Stimulated activated naive B cell treated with anti-CD40 and anti-IgM and Interleukin-4, amounts not matched to agents 10 μg/mL and 1 μg/mL and 100 μg/mL, for 72 hours (primary cell): ENCODE data around the gene SYT2.
"Not testable (repeated sequence)": the region's sequence is repeated elsewhere in the genome, so short reads cannot be mapped to it uniquely, and the experiment has no call there.

Experiments used
- ATAC-seq, 2 donors: fragments of 150-1000 bp; cut with Tn5 transposase; replicated peaks; 2 replicates each; pipeline ENCODE4 v1.10.0; 2021; ENCODE audit warnings: moderate library complexity in 1 of 2
- DNase-seq: peaks from one replicate; pipeline ENCODE4 v3.0.0; 2021
- H3K27ac Mint-ChIP-seq: one replicate; pipeline ENCODE4 v1.8.0; 2022; ENCODE audit warnings: mild to moderate bottlenecking, mixed read lengths
- H3K27me3 Mint-ChIP-seq, 2 donors: one replicate each; pipeline ENCODE4 v1.8.0; 2022; ENCODE audit warnings: mixed read lengths in 2 of 2
- H3K36me3 Mint-ChIP-seq, 2 donors: one replicate each; pipeline ENCODE4 v1.8.0; 2022; ENCODE audit warnings: mixed read lengths in 2 of 2, mild to moderate bottlenecking in 1 of 2
- H3K4me1 Mint-ChIP-seq, 2 donors: one replicate each; pipeline ENCODE4 v1.8.0; 2022; ENCODE audit warnings: mixed read lengths in 2 of 2, mild to moderate bottlenecking in 1 of 2
- H3K4me3 Mint-ChIP-seq, 2 donors: one replicate each; pipeline ENCODE4 v1.8.0; 2022; ENCODE audit warnings: mild to moderate bottlenecking in 2 of 2, mixed read lengths in 2 of 2, moderate library complexity in 1 of 2
- H3K9me3 Mint-ChIP-seq, 2 donors: one replicate each; pipeline ENCODE4 v1.8.0; 2022; ENCODE audit warnings: mixed read lengths in 2 of 2, mild to moderate bottlenecking in 1 of 2

SYT2 gene

GRCh38 chr1:202716654-202717053 lies 6.4 kb upstream of the SYT2 start:
- Mint-ChIP-seq H3K4me3 (no peak overlapping the region), H3K36me3 (no peaks in the 10 kb centered on the region), H3K27me3 (peaks cover 32% of the 10 kb centered on the region in 2 donors), H3K4me1 (peaks cover 0 to 6% of the 10 kb centered on the region in 2 donors), H3K9me3 (no peaks in the 10 kb centered on the region), H3K27ac (no peak overlapping the region)
- no peak for ATAC-seq
- DNase-seq: no peak

- peaks cover 53 to 56% of the 10 kb centered on the region in 2 donors for H3K27me3 Mint-ChIP-seq
- H3K4me1 Mint-ChIP-seq: peaks cover 7 to 10% of the 10 kb centered on the region in 2 donors
- not testable (repeated sequence) for H3K4me3 Mint-ChIP-seq
Measured at GRCh38 chr1:202714202-202714601, 3.9 kb upstream of the SYT2 start.

GRCh38 chr1:202713110-202713509 lies 2.9 kb upstream of the SYT2 start:
- peaks cover 60 to 64% of the 10 kb centered on the region in 2 donors for H3K27me3 Mint-ChIP-seq
- no peaks in the 10 kb centered on the region for H3K9me3 Mint-ChIP-seq
- no peak overlapping the region for H3K4me3 Mint-ChIP-seq
- no peaks in the 10 kb centered on the region for H3K36me3 Mint-ChIP-seq
- no peak overlapping the region for H3K27ac Mint-ChIP-seq
- DNase-seq (no peak), ATAC-seq (no peak)
- peaks cover 9 to 13% of the 10 kb centered on the region in 2 donors for H3K4me1 Mint-ChIP-seq

More at GRCh38 chr1:202714202-202714601, 3.9 kb upstream of the SYT2 start:
- not testable (repeated sequence) for ATAC-seq, H3K36me3 Mint-ChIP-seq, H3K9me3 Mint-ChIP-seq, DNase-seq, H3K27ac Mint-ChIP-seq

GRCh38 chr1:202711949-202712635 lies 1.8 kb upstream of the SYT2 start:
- Mint-ChIP-seq H3K4me3 (no peak overlapping the region), H3K27ac (no peak overlapping the region), H3K27me3 (peaks cover 71 to 72% of the 10 kb centered on the region in 2 donors), H3K36me3 (no peaks in the 10 kb centered on the region), H3K9me3 (no peaks in the 10 kb centered on the region), H3K4me1 (peaks cover 9 to 13% of the 10 kb centered on the region in 2 donors)
- no peak for DNase-seq
- no peak for ATAC-seq

- DNase-seq: no peak
- peak overlapping the region; percentile 39 to 55 for H3K4me3 Mint-ChIP-seq
Measured at GRCh38 chr1:202709276-202710041, 795 bp downstream of the SYT2 start.

DNA sequence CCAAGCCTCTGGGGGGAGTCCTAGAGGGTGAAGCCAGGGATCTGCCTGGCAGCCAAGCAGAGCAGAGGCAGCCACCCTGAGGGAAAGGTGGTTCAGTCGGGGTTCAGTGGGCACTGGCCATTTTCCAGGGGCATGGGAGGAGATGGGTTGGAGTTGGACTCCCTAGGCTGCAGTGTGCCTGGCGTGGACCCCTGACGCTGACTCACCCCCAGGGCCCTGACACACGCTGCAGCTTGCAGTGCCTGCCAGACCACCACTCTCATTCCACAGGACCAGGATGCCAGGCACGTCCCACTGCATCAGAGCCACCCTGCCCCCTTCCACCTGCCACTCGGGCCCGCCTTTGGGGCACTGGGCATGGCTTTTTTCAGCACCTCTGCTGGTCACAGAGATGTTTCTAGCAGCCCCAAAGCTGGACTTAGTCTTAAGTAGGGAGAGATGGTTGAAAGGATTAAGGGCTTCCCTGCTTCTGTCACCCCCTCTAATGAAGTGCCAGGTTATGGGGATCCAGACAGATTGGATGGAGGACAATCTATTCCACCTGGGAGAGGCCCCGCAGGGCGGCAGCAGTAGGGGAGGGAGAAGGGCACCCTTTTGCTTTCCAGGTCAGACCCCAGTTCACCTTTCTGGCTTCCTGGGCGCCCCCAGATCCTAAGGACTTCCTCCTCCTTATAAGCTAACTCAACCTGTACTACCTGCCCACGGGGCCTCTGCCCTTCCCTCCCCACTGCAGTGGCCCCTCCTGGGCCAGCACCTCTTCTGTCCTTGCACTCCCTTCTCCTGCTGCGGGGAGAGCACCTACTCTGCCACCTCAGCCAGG lies 1.6 kb downstream of the SYT2 start:
- Mint-ChIP-seq H3K27ac (peak overlapping the region; percentile 38), H3K4me3 (peak overlapping the region in 1 of 2 donors; percentile 39), H3K4me1 (peaks cover 9 to 13% of the 10 kb centered on the region in 2 donors), H3K9me3 (no peaks in the 10 kb centered on the region), H3K36me3 (no peaks in the 10 kb centered on the region), H3K27me3 (peaks cover 72 to 87% of the 10 kb centered on the region in 2 donors)
- DNase-seq (no peak), ATAC-seq (no peak)

More at GRCh38 chr1:202709276-202710041, 795 bp downstream of the SYT2 start:
- Mint-ChIP-seq H3K9me3 (no peaks in the 10 kb centered on the region), H3K27me3 (peaks cover 72 to 85% of the 10 kb centered on the region in 2 donors), H3K27ac (peak overlapping the region; percentile 38), H3K4me1 (peaks cover 9 to 13% of the 10 kb centered on the region in 2 donors), H3K36me3 (no peaks in the 10 kb centered on the region)
- ATAC-seq: no peak

- peaks cover 9 to 13% of the 10 kb centered on the region in 2 donors for H3K4me1 Mint-ChIP-seq
- DNase-seq (no peak), ATAC-seq (no peak)
- H3K27ac Mint-ChIP-seq: no peak overlapping the region
- H3K27me3 Mint-ChIP-seq: peaks cover 78 to 90% of the 10 kb centered on the region in 2 donors
- no peaks in the 10 kb centered on the region for H3K9me3 Mint-ChIP-seq
- no peaks in the 10 kb centered on the region for H3K36me3 Mint-ChIP-seq
- H3K4me3 Mint-ChIP-seq: no peak overlapping the region
Measured at GRCh38 chr1:202706851-202707250, 3.4 kb downstream of the SYT2 start.

DNA sequence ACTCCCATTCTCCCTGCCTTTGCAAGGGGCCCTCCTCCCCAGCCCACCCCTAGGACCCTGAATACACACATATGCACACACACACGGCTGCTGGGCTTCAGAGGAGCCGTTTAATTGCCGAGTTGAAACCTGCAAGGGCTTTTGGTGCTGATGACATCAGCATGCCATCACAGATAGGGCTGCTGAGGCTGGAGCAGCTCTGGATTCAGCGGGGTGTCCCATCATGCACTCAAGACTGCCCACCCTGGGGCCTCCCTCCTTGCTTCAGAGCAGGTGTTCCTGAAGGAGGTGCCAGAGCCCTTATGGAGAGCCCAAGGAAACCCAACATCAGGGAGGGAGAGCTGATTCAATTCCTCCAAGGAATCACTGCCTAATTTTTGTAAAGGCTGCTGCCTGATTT lies 5.7 kb downstream of the SYT2 start:
- no peak overlapping the region for H3K4me3 Mint-ChIP-seq
- no peak for ATAC-seq
- H3K4me1 Mint-ChIP-seq: peaks cover 5 to 6% of the 10 kb centered on the region in 2 donors
- DNase-seq: no peak
- no peak overlapping the region for H3K27ac Mint-ChIP-seq
- H3K27me3 Mint-ChIP-seq: peaks cover 60 to 74% of the 10 kb centered on the region in 2 donors
- no peaks in the 10 kb centered on the region for H3K9me3 Mint-ChIP-seq
- no peaks in the 10 kb centered on the region for H3K36me3 Mint-ChIP-seq

DNA sequence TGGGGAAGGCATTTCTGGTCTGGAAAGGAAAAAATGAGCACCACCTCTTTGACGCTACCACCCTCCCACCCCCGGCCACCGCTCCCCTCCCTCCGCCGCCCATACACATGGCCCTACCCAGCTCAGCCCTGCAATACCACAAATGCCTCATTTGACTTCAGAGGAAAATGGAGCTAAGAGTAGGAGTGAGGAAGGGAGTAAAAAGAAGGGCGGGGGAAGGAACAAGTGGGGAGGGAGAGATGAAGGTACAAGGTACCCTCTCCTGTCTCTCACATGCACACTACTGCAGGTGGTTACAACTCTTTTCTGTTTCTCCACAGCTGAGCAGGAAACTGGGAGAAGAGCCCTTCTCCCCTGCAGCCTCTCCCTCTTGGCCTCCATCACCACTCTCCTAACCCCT lies 7.1 kb downstream of the SYT2 start:
- Mint-ChIP-seq H3K27me3 (peaks cover 51 to 66% of the 10 kb centered on the region in 2 donors), H3K9me3 (no peaks in the 10 kb centered on the region), H3K4me1 (no peaks in the 10 kb centered on the region), H3K4me3 (no peak overlapping the region), H3K27ac (no peak overlapping the region), H3K36me3 (no peaks in the 10 kb centered on the region)
- DNase-seq: no peak
- ATAC-seq: no peak

GRCh38 chr1:202702088-202702487 lies 8.2 kb downstream of the SYT2 start:
- ATAC-seq: no peak
- Mint-ChIP-seq H3K27me3 (peaks cover 50 to 64% of the 10 kb centered on the region in 2 donors), H3K4me3 (no peak overlapping the region), H3K36me3 (no peaks in the 10 kb centered on the region), H3K27ac (no peak overlapping the region), H3K9me3 (no peaks in the 10 kb centered on the region), H3K4me1 (no peaks in the 10 kb centered on the region)
- no peak for DNase-seq

- no peak overlapping the region for H3K27ac Mint-ChIP-seq
- no peak overlapping the region for H3K4me3 Mint-ChIP-seq
- no peaks in the 10 kb centered on the region for H3K36me3 Mint-ChIP-seq
- ATAC-seq: no peak
- H3K4me1 Mint-ChIP-seq: no peaks in the 10 kb centered on the region
- peaks cover 49 to 64% of the 10 kb centered on the region in 2 donors for H3K27me3 Mint-ChIP-seq
- no peaks in the 10 kb centered on the region for H3K9me3 Mint-ChIP-seq
- no peak for DNase-seq
Measured at GRCh38 chr1:202701200-202701599, 9.1 kb downstream of the SYT2 start.

GRCh38 chr1:202700061-202700460 lies 10.2 kb downstream of the SYT2 start:
- no peak overlapping the region for H3K27ac Mint-ChIP-seq
- no peaks in the 10 kb centered on the region for H3K36me3 Mint-ChIP-seq
- no peak for ATAC-seq
- peaks cover 51 to 62% of the 10 kb centered on the region in 2 donors for H3K27me3 Mint-ChIP-seq
- no peaks in the 10 kb centered on the region for H3K4me1 Mint-ChIP-seq
- H3K9me3 Mint-ChIP-seq: no peaks in the 10 kb centered on the region
- H3K4me3 Mint-ChIP-seq: no peak overlapping the region
- no peak for DNase-seq

DNA sequence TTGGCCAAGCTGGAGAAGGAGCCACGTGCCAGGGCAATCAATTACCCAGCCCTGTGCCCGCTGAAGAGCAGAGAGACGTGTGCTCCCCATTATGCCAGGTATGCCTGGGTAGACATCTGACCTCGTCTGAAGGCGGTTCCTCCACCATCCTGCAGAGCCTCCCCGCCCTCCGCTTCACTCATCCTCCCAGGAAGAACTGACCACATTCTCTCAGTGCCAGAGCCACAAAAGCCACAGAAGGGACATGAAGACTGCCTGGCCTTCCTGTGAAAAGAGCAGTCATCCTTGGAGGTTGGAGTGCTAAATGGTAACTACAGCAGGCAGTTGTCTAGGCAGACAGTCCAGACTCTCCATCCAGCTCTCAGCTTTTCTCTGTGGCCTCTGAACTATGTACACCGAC lies 12.0 kb downstream of the SYT2 start:
- no peak for ATAC-seq
- H3K4me3 Mint-ChIP-seq: no peak overlapping the region
- no peaks in the 10 kb centered on the region for H3K36me3 Mint-ChIP-seq
- H3K27me3 Mint-ChIP-seq: peaks cover 57 to 69% of the 10 kb centered on the region in 2 donors
- no peaks in the 10 kb centered on the region for H3K9me3 Mint-ChIP-seq
- no peak overlapping the region for H3K27ac Mint-ChIP-seq
- H3K4me1 Mint-ChIP-seq: no peaks in the 10 kb centered on the region
- no peak for DNase-seq

GRCh38 chr1:202697038-202697437 lies 13.2 kb downstream of the SYT2 start:
- Mint-ChIP-seq H3K4me3 (no peak overlapping the region), H3K36me3 (no peaks in the 10 kb centered on the region), H3K4me1 (no peaks in the 10 kb centered on the region), H3K9me3 (peaks cover 0 to 2% of the 10 kb centered on the region in 2 donors), H3K27ac (no peak overlapping the region), H3K27me3 (peaks cover 54 to 61% of the 10 kb centered on the region in 2 donors)
- no peak for DNase-seq
- ATAC-seq: no peak
